ENCODE measurements around the gene CAMK1G.

- TF ChIP-seq TCF4 (CRISPR knock-in tag; IDR thresholded peaks at IDR 0.05; ENCODE audit: borderline replicate concordance) (no peak), ZNF70 (CRISPR knock-in tag; IDR thresholded peaks at IDR 0.05) (no peak), GLIS3 (CRISPR knock-in tag; IDR thresholded peaks at IDR 0.05) (no peak), TSHZ2 (CRISPR knock-in tag; IDR thresholded peaks at IDR 0.05) (no peak), POU6F1 (CRISPR knock-in tag; IDR thresholded peaks at IDR 0.05; ENCODE audit: borderline replicate concordance, low read depth) (no peak), ZC3H10 (CRISPR knock-in tag; IDR thresholded peaks at IDR 0.05) (no peak), ZNF8 (CRISPR knock-in tag; IDR thresholded peaks at IDR 0.05) (no peak), ISL1 (CRISPR knock-in tag; IDR thresholded peaks at IDR 0.05) (no peak), OSR1 (CRISPR knock-in tag; IDR thresholded peaks at IDR 0.05) (no peak), CSRNP3 (CRISPR knock-in tag; IDR thresholded peaks at IDR 0.05) (no peak), CSDC2 (CRISPR knock-in tag; IDR thresholded peaks at IDR 0.05) (no peak), PATZ1 (CRISPR knock-in tag; IDR thresholded peaks at IDR 0.05; ENCODE audit: borderline replicate concordance) (no peak), TOX (CRISPR knock-in tag; IDR thresholded peaks at IDR 0.05; ENCODE audit: borderline replicate concordance) (no peak), ZFP30 (CRISPR knock-in tag; IDR thresholded peaks at IDR 0.05) (no peak)
These were observed 33.0 kb downstream of the CAMK1G start for GRCh38 chr1:209616366-209617046.

Data from SK-N-SH treated with all-trans-retinoic acid at 6 μM for 48 hours (cell line).